Parathyroid adenoma (tissue), 2 donors: ENCODE measurements around the gene MAD2L1BP.

Experiments used
- H2AFZ ChIP-seq: fragments of 300-600 bp; sonication (generic); one replicate; pipeline ENCODE4 v1.7.0; 2017; ENCODE audit warnings: antibody characterized with exemption, mild to moderate bottlenecking
- H3K27ac ChIP-seq: fragments of 300-600 bp; sonication (generic); one replicate; pipeline ENCODE4 v1.7.0; 2017
- H3K27me3 ChIP-seq: fragments of 300-600 bp; sonication (generic); one replicate; pipeline ENCODE4 v1.7.0; 2017; ENCODE audit warnings: low read length; ENCODE audit not compliant: control insufficient read depth, insufficient read depth
- H3K36me3 ChIP-seq: fragments of 300-600 bp; sonication (generic); one replicate; pipeline ENCODE4 v1.7.0; 2017; ENCODE audit warnings: low read length; ENCODE audit not compliant: control insufficient read depth, insufficient read depth
- H3K4me1 ChIP-seq: fragments of 300-600 bp; sonication (generic); one replicate; pipeline ENCODE4 v1.7.0; 2017; ENCODE audit warnings: control low read depth
- H3K4me2 ChIP-seq: fragments of 300-600 bp; sonication (generic); one replicate; pipeline ENCODE4 v1.7.0; 2017; ENCODE audit warnings: low read length
- H3K4me3 ChIP-seq: fragments of 300-600 bp; sonication (generic); one replicate; pipeline ENCODE4 v1.7.0; 2017; ENCODE audit warnings: low read depth, low read length
- H3K79me2 ChIP-seq: fragments of 300-600 bp; sonication (generic); one replicate; pipeline ENCODE4 v1.7.0; 2017; ENCODE audit warnings: control low read depth
- H3K9ac ChIP-seq: fragments of 300-600 bp; sonication (generic); one replicate; pipeline ENCODE4 v1.7.0; 2017; ENCODE audit warnings: mild to moderate bottlenecking
- H3K9me3 ChIP-seq: fragments of 300-600 bp; sonication (generic); one replicate; pipeline ENCODE4 v1.7.0; 2017; ENCODE audit warnings: low read length; ENCODE audit not compliant: control insufficient read depth
- CTCF ChIP-seq: fragments of 300-600 bp; sonication (generic); IDR thresholded peaks from one replicate; pipeline ENCODE4 v1.7.0; 2017; ENCODE audit warnings: antibody characterized with exemption, mild to moderate bottlenecking
- donor health status: primary hyperparathyroidism.

Gene MAD2L1BP

GRCh38 chr6:43604174-43604573 is 31.5 kb upstream of the MAD2L1BP start:
- Histone ChIP-seq H3K9me3 (no peaks in the 10 kb centered on the region), H2AFZ (no peak overlapping the region), H3K79me2 (no peaks in the 10 kb centered on the region), H3K36me3 (no peaks in the 10 kb centered on the region), H3K9ac (no peak overlapping the region), H3K27me3 (no peaks in the 10 kb centered on the region), H3K4me1 (peaks cover 2% of the 10 kb centered on the region), H3K4me3 (no peak overlapping the region), H3K4me2 (no peak overlapping the region), H3K27ac (no peak overlapping the region)
- no peak for TF ChIP-seq CTCF

DNA sequence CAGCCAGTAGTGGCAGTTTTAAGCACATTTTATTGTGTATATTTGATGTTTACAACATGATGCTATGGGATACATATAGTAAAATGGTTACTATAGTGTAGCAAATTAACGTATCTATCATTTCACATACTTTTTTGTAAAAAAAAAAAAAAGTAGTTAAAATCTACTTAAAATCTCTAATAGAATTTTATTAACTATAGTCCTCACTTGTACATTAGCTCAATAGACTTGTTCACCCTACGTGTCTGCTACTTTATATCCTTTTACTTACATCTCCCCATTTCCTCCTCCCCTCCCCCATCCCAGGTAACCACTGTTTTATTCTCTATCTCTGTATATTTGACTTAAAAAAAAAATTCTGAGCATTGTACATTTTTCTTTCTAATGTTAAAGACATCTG is 29.6 kb upstream of the MAD2L1BP start:
- Histone ChIP-seq H3K4me2 (no peak overlapping the region), H3K27ac (no peak overlapping the region), H3K4me3 (no peak overlapping the region), H3K4me1 (peaks cover 2% of the 10 kb centered on the region), H3K9ac (no peak overlapping the region), H3K27me3 (no peaks in the 10 kb centered on the region), H3K36me3 (no peaks in the 10 kb centered on the region), H2AFZ (no peak overlapping the region), H3K79me2 (no peaks in the 10 kb centered on the region), H3K9me3 (no peaks in the 10 kb centered on the region)
- TF ChIP-seq CTCF: no peak

DNA sequence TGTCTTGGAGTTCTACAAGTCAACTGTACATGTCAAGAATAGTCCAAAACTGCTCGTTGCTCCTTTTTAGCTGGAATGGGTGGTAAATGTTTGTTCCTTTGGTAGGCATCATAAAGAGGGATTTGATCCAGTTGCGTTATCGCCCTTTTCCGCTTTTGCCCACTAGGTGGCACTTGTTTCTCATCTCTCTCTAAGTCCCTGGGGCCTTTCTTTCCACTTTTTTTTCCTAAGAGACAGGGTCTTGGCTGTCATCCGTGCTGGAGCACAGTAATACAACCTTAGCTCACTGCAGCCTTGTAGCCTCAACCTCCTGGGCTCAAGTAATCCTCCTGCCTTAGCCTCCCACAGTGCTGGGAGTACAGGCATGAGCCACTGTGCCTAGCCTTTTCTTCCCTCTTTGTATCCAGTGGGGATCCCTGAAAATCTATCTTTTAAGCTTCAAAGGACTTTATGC is 27.3 kb upstream of the MAD2L1BP start:
- H3K27me3 ChIP-seq: no peaks in the 10 kb centered on the region
- no peak overlapping the region for H2AFZ ChIP-seq
- H3K79me2 ChIP-seq: no peaks in the 10 kb centered on the region
- no peak overlapping the region for H3K9ac ChIP-seq
- no peak overlapping the region for H3K27ac ChIP-seq
- TF ChIP-seq CTCF: peak; percentile 81
- peaks cover 2% of the 10 kb centered on the region for H3K4me1 ChIP-seq
- H3K4me3 ChIP-seq: no peak overlapping the region
- no peaks in the 10 kb centered on the region for H3K9me3 ChIP-seq
- no peaks in the 10 kb centered on the region for H3K36me3 ChIP-seq
- no peak overlapping the region for H3K4me2 ChIP-seq

DNA sequence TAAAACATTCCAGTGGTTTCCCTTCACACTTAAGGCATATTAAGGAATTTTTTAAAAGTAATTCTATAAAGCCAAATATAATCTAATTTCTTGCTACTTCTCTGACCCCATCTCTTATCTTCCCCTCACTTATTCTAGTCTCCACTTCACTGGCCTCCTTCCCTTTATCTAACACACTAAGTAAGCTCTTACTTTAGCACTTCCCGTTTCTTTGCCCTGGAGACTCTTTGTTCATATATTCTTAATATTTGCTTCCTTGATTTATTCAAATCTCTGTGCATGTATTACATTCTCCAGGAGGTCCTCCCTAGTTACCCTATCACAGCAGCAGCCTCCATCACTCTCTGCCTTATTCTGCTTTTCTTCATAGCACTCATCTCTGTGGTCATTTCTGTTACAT is 26.8 kb upstream of the MAD2L1BP start:
- no peaks in the 10 kb centered on the region for H3K36me3 ChIP-seq
- H3K4me3 ChIP-seq: no peak overlapping the region
- no peak for TF ChIP-seq CTCF
- H3K4me2 ChIP-seq: no peak overlapping the region
- H2AFZ ChIP-seq: no peak overlapping the region
- H3K9me3 ChIP-seq: no peaks in the 10 kb centered on the region
- H3K9ac ChIP-seq: no peak overlapping the region
- H3K79me2 ChIP-seq: no peaks in the 10 kb centered on the region
- no peaks in the 10 kb centered on the region for H3K27me3 ChIP-seq
- peaks cover 2% of the 10 kb centered on the region for H3K4me1 ChIP-seq
- no peak overlapping the region for H3K27ac ChIP-seq

GRCh38 chr6:43609402-43609801 is 26.2 kb upstream of the MAD2L1BP start:
- H3K36me3 ChIP-seq: no peaks in the 10 kb centered on the region
- H2AFZ ChIP-seq: no peak overlapping the region
- TF ChIP-seq CTCF: no peak

More at GRCh38 chr6:43609402-43609801, 26.2 kb upstream of the MAD2L1BP start:
- H3K4me1 ChIP-seq: peaks cover 2% of the 10 kb centered on the region
- no peak overlapping the region for H3K4me2 ChIP-seq
- no peak overlapping the region for H3K27ac ChIP-seq
- no peak overlapping the region for H3K9ac ChIP-seq
- no peaks in the 10 kb centered on the region for H3K79me2 ChIP-seq
- H3K4me3 ChIP-seq: no peak overlapping the region
- H3K27me3 ChIP-seq: no peaks in the 10 kb centered on the region
- H3K9me3 ChIP-seq: no peaks in the 10 kb centered on the region
